ENCODE measurements around the gene APLF.
"Not testable (repeated sequence)": the region's sequence is repeated elsewhere in the genome, so short reads cannot be mapped to it uniquely, and the experiment has no call there.

The APLF gene

GRCh38 chr2:68446425-68446824 is 21.0 kb upstream of the APLF start:
- H3K27ac ChIP-seq (ENCODE audit: low read depth, low read length); H3K4me3 ChIP-seq (ENCODE audit: low read depth, low read length); H3K36me3 ChIP-seq (ENCODE audit: control insufficient read depth, insufficient read depth, low read length); H3K9me3 ChIP-seq (ENCODE audit: control insufficient read depth, insufficient read depth, low read length); H3K4me1 ChIP-seq (ENCODE audit: control insufficient read depth, insufficient read depth, low read length); H3K27me3 ChIP-seq (ENCODE audit: control insufficient read depth, insufficient read depth, low read length); H3K9ac ChIP-seq (ENCODE audit: low read depth, low read length): not testable (repeated sequence)

- no peak overlapping the region for H3K9ac ChIP-seq (ENCODE audit: low read depth, low read length)
- H3K9me3 ChIP-seq (ENCODE audit: control insufficient read depth, insufficient read depth, low read length) = no peaks in the 10 kb centered on the region
- H3K4me3 ChIP-seq (ENCODE audit: low read depth, low read length) = no peak overlapping the region
- no peak overlapping the region for H3K27ac ChIP-seq (ENCODE audit: low read depth, low read length)
- no peaks in the 10 kb centered on the region for H3K27me3 ChIP-seq (ENCODE audit: control insufficient read depth, insufficient read depth, low read length)
- no peaks in the 10 kb centered on the region for H3K36me3 ChIP-seq (ENCODE audit: control insufficient read depth, insufficient read depth, low read length)
- no peaks in the 10 kb centered on the region for H3K4me1 ChIP-seq (ENCODE audit: control insufficient read depth, insufficient read depth, low read length)
Measured at GRCh38 chr2:68447118-68447517, 20.3 kb upstream of the APLF start.

GRCh38 chr2:68448671-68449653 is 18.4 kb upstream of the APLF start:
- no peak overlapping the region for H3K27ac ChIP-seq (ENCODE audit: low read depth, low read length)
- no peak overlapping the region for H3K4me3 ChIP-seq (ENCODE audit: low read depth, low read length)
- no peaks in the 10 kb centered on the region for H3K36me3 ChIP-seq (ENCODE audit: control insufficient read depth, insufficient read depth, low read length)
- no peak overlapping the region for H3K9ac ChIP-seq (ENCODE audit: low read depth, low read length)
- no peaks in the 10 kb centered on the region for H3K4me1 ChIP-seq (ENCODE audit: control insufficient read depth, insufficient read depth, low read length)
- H3K9me3 ChIP-seq (ENCODE audit: control insufficient read depth, insufficient read depth, low read length) = no peaks in the 10 kb centered on the region
- H3K27me3 ChIP-seq (ENCODE audit: control insufficient read depth, insufficient read depth, low read length) = no peaks in the 10 kb centered on the region

GRCh38 chr2:68452158-68452900 is 15.1 kb upstream of the APLF start:
- Histone ChIP-seq H3K27me3 (ENCODE audit: control insufficient read depth, insufficient read depth, low read length) (no peaks in the 10 kb centered on the region), H3K9me3 (ENCODE audit: control insufficient read depth, insufficient read depth, low read length) (no peaks in the 10 kb centered on the region), H3K4me3 (ENCODE audit: low read depth, low read length) (no peak overlapping the region), H3K9ac (ENCODE audit: low read depth, low read length) (no peak overlapping the region), H3K36me3 (ENCODE audit: control insufficient read depth, insufficient read depth, low read length) (no peaks in the 10 kb centered on the region), H3K4me1 (ENCODE audit: control insufficient read depth, insufficient read depth, low read length) (no peaks in the 10 kb centered on the region), H3K27ac (ENCODE audit: low read depth, low read length) (no peak overlapping the region)

GRCh38 chr2:68453761-68454360 is 13.5 kb upstream of the APLF start:
- Histone ChIP-seq H3K4me3 (ENCODE audit: low read depth, low read length) (no peak overlapping the region), H3K27ac (ENCODE audit: low read depth, low read length) (no peak overlapping the region), H3K36me3 (ENCODE audit: control insufficient read depth, insufficient read depth, low read length) (no peaks in the 10 kb centered on the region), H3K27me3 (ENCODE audit: control insufficient read depth, insufficient read depth, low read length) (no peaks in the 10 kb centered on the region), H3K9me3 (ENCODE audit: control insufficient read depth, insufficient read depth, low read length) (no peaks in the 10 kb centered on the region), H3K4me1 (ENCODE audit: control insufficient read depth, insufficient read depth, low read length) (no peaks in the 10 kb centered on the region), H3K9ac (ENCODE audit: low read depth, low read length) (no peak overlapping the region)

GRCh38 chr2:68454719-68455118 is 12.7 kb upstream of the APLF start:
- Histone ChIP-seq H3K4me1 (ENCODE audit: control insufficient read depth, insufficient read depth, low read length) (no peaks in the 10 kb centered on the region), H3K4me3 (ENCODE audit: low read depth, low read length) (no peak overlapping the region), H3K9ac (ENCODE audit: low read depth, low read length) (no peak overlapping the region), H3K27ac (ENCODE audit: low read depth, low read length) (no peak overlapping the region), H3K36me3 (ENCODE audit: control insufficient read depth, insufficient read depth, low read length) (no peaks in the 10 kb centered on the region), H3K9me3 (ENCODE audit: control insufficient read depth, insufficient read depth, low read length) (no peaks in the 10 kb centered on the region), H3K27me3 (ENCODE audit: control insufficient read depth, insufficient read depth, low read length) (no peaks in the 10 kb centered on the region)

- Histone ChIP-seq H3K4me1 (ENCODE audit: control insufficient read depth, insufficient read depth, low read length) (no peaks in the 10 kb centered on the region), H3K4me3 (ENCODE audit: low read depth, low read length) (no peak overlapping the region)
Measured at GRCh38 chr2:68456198-68456597, 11.2 kb upstream of the APLF start.

GRCh38 chr2:68458981-68459380 is 8.4 kb upstream of the APLF start:
- no peaks in the 10 kb centered on the region for H3K36me3 ChIP-seq (ENCODE audit: control insufficient read depth, insufficient read depth, low read length)
- H3K4me1 ChIP-seq (ENCODE audit: control insufficient read depth, insufficient read depth, low read length) = no peaks in the 10 kb centered on the region
- H3K9me3 ChIP-seq (ENCODE audit: control insufficient read depth, insufficient read depth, low read length) = no peaks in the 10 kb centered on the region
- H3K27me3 ChIP-seq (ENCODE audit: control insufficient read depth, insufficient read depth, low read length) = no peaks in the 10 kb centered on the region
- H3K9ac ChIP-seq (ENCODE audit: low read depth, low read length) = no peak overlapping the region
- H3K4me3 ChIP-seq (ENCODE audit: low read depth, low read length) = no peak overlapping the region
- H3K27ac ChIP-seq (ENCODE audit: low read depth, low read length) = no peak overlapping the region

More at GRCh38 chr2:68456198-68456597, 11.2 kb upstream of the APLF start:
- no peak overlapping the region for H3K27ac ChIP-seq (ENCODE audit: low read depth, low read length)
- H3K9ac ChIP-seq (ENCODE audit: low read depth, low read length) = no peak overlapping the region
- H3K9me3 ChIP-seq (ENCODE audit: control insufficient read depth, insufficient read depth, low read length) = no peaks in the 10 kb centered on the region
- H3K27me3 ChIP-seq (ENCODE audit: control insufficient read depth, insufficient read depth, low read length) = no peaks in the 10 kb centered on the region
- no peaks in the 10 kb centered on the region for H3K36me3 ChIP-seq (ENCODE audit: control insufficient read depth, insufficient read depth, low read length)

- no peak overlapping the region for H3K4me3 ChIP-seq (ENCODE audit: low read depth, low read length)
- H3K27ac ChIP-seq (ENCODE audit: low read depth, low read length) = no peak overlapping the region
- H3K36me3 ChIP-seq (ENCODE audit: control insufficient read depth, insufficient read depth, low read length) = no peaks in the 10 kb centered on the region
- H3K4me1 ChIP-seq (ENCODE audit: control insufficient read depth, insufficient read depth, low read length) = peaks cover 5% of the 10 kb centered on the region; the same call in 1 of the 2 replicates
- no peaks in the 10 kb centered on the region for H3K9me3 ChIP-seq (ENCODE audit: control insufficient read depth, insufficient read depth, low read length)
- no peaks in the 10 kb centered on the region for H3K27me3 ChIP-seq (ENCODE audit: control insufficient read depth, insufficient read depth, low read length)
- no peak overlapping the region for H3K9ac ChIP-seq (ENCODE audit: low read depth, low read length)
Measured at GRCh38 chr2:68463287-68463877, 4.0 kb upstream of the APLF start.

- no peak overlapping the region for H3K9ac ChIP-seq (ENCODE audit: low read depth, low read length)
- no peaks in the 10 kb centered on the region for H3K9me3 ChIP-seq (ENCODE audit: control insufficient read depth, insufficient read depth, low read length)
- peaks cover 8% of the 10 kb centered on the region; the same call in 1 of the 2 replicates for H3K4me1 ChIP-seq (ENCODE audit: control insufficient read depth, insufficient read depth, low read length)
- H3K4me3 ChIP-seq (ENCODE audit: low read depth, low read length) = no peak overlapping the region
- H3K27ac ChIP-seq (ENCODE audit: low read depth, low read length) = no peak overlapping the region
- no peaks in the 10 kb centered on the region for H3K27me3 ChIP-seq (ENCODE audit: control insufficient read depth, insufficient read depth, low read length)
- no peaks in the 10 kb centered on the region for H3K36me3 ChIP-seq (ENCODE audit: control insufficient read depth, insufficient read depth, low read length)
Measured at GRCh38 chr2:68464651-68465050, 2.7 kb upstream of the APLF start.
